Astrocyte of the spinal cord (primary cell): ENCODE measurements around the gene FAM20B.

Experiments used
- DNase-seq: peaks from one replicate; pipeline ENCODE4 v3.0.0; 2011; ENCODE audit warnings: low read depth, low spot score
- H3K4me3 ChIP-seq: 2 replicates; pipeline ENCODE4 v1.5.1; 2011; ENCODE audit warnings: low read depth, mild to moderate bottlenecking, low read length, moderate library complexity
- CTCF ChIP-seq: IDR thresholded peaks from 2 replicates; pipeline ENCODE4 v1.5.1; 2012; ENCODE audit warnings: low read depth, mild to moderate bottlenecking, low read length, inconsistent platforms
- in situ Hi-C: cut with HindIII; loops from 2 replicates; pipeline ENCODE4 v1.10.0; 2017; ENCODE audit warnings: low sequenced_read_pairs

FAM20B gene

GRCh38 chr1:179082999-179083335 is 57.3 kb downstream of the FAM20B start:
- no peak for DNase-seq
- in situ Hi-C loops = no loop called here
- TF ChIP-seq CTCF = no peak

GRCh38 chr1:179083533-179083932 is 57.8 kb downstream of the FAM20B start:
- H3K4me3 ChIP-seq = no peak overlapping the region
- no peak for DNase-seq
- in situ Hi-C loops = no loop called here
- no peak for TF ChIP-seq CTCF

More at GRCh38 chr1:179082999-179083335, 57.3 kb downstream of the FAM20B start:
- H3K4me3 ChIP-seq = peak overlapping the region; percentile 81

- in situ Hi-C loops = no loop called here
- peak; percentile 22 for DNase-seq
Observed at GRCh38 chr1:179087665-179088064, 62.0 kb downstream of the FAM20B start.

GRCh38 chr1:179089827-179090482 is 64.3 kb downstream of the FAM20B start:
- no peak for TF ChIP-seq CTCF
- DNase-seq = no peak
- in situ Hi-C loops = no loop called here
- no peak overlapping the region for H3K4me3 ChIP-seq

More at GRCh38 chr1:179087665-179088064, 62.0 kb downstream of the FAM20B start:
- H3K4me3 ChIP-seq = no peak overlapping the region
- TF ChIP-seq CTCF = no peak

GRCh38 chr1:179090522-179090921 is 64.8 kb downstream of the FAM20B start:
- no peak for DNase-seq
- no peak for TF ChIP-seq CTCF
- no peak overlapping the region for H3K4me3 ChIP-seq
- in situ Hi-C loops = no loop called here

GRCh38 chr1:179090923-179091322 is 65.2 kb downstream of the FAM20B start:
- no peak for DNase-seq
- TF ChIP-seq CTCF = no peak
- H3K4me3 ChIP-seq = no peak overlapping the region
- in situ Hi-C loops = no loop called here
